ENCODE data around the gene HDAC7.

The HDAC7 gene

GRCh38 chr12:47855502-47855901 is 35.8 kb upstream of the HDAC7 start:
- no peak for TF ChIP-seq MAX (IDR thresholded peaks at IDR 0.05)
- no peak for TF ChIP-seq USF1 (IDR thresholded peaks at IDR 0.05)
- no peak for TF ChIP-seq FOXM1 (IDR thresholded peaks at IDR 0.05; ENCODE audit: borderline replicate concordance, low read depth)
- no peak for TF ChIP-seq CREB1 (IDR thresholded peaks at IDR 0.05; ENCODE audit: low read depth)
- no peak for TF ChIP-seq EP300 (IDR thresholded peaks at IDR 0.05; ENCODE audit: borderline replicate concordance)
- TF ChIP-seq CEBPB (IDR thresholded peaks at IDR 0.05) = no peak
- no peak for TF ChIP-seq RAD21 (IDR thresholded peaks at IDR 0.05; ENCODE audit: low read depth)

GRCh38 chr12:47854531-47854930 is 34.8 kb upstream of the HDAC7 start:
- no peak for TF ChIP-seq NFIC (IDR thresholded peaks at IDR 0.05)
- no peak for TF ChIP-seq TEAD4 (IDR thresholded peaks at IDR 0.05)
- TF ChIP-seq REST (IDR thresholded peaks at IDR 0.05; ENCODE audit: low read depth) = no peak
- TF ChIP-seq USF1 (IDR thresholded peaks at IDR 0.05) = no peak
- TF ChIP-seq ZBTB7A (IDR thresholded peaks at IDR 0.05; ENCODE audit: low read depth) = no peak
- TF ChIP-seq CEBPB (IDR thresholded peaks at IDR 0.05) = no peak
- no peak for TF ChIP-seq TAF1 (IDR thresholded peaks at IDR 0.05; ENCODE audit: low read depth)
- no peak for TF ChIP-seq CREB1 (IDR thresholded peaks at IDR 0.05; ENCODE audit: low read depth)
- no peak for TF ChIP-seq RAD21 (IDR thresholded peaks at IDR 0.05; ENCODE audit: low read depth)
- TF ChIP-seq YY1 (IDR thresholded peaks at IDR 0.05; ENCODE audit: low read depth) = no peak
- TF ChIP-seq EP300 (IDR thresholded peaks at IDR 0.05; ENCODE audit: borderline replicate concordance) = no peak
- no peak for TF ChIP-seq TCF12 (IDR thresholded peaks at IDR 0.05; ENCODE audit: low read depth)
- no peak for TF ChIP-seq EGR1 (IDR thresholded peaks at IDR 0.05)
- TF ChIP-seq MAX (IDR thresholded peaks at IDR 0.05) = no peak
- TF ChIP-seq FOXM1 (IDR thresholded peaks at IDR 0.05; ENCODE audit: borderline replicate concordance, low read depth) = no peak

- no peak for TF ChIP-seq MAX (IDR thresholded peaks at IDR 0.05)
- TF ChIP-seq TAF1 (IDR thresholded peaks at IDR 0.05; ENCODE audit: low read depth) = no peak
- TF ChIP-seq EGR1 (IDR thresholded peaks at IDR 0.05) = no peak
- no peak for TF ChIP-seq FOXM1 (IDR thresholded peaks at IDR 0.05; ENCODE audit: borderline replicate concordance, low read depth)
- TF ChIP-seq CREB1 (IDR thresholded peaks at IDR 0.05; ENCODE audit: low read depth) = no peak
- no peak for TF ChIP-seq USF1 (IDR thresholded peaks at IDR 0.05)
- no peak for TF ChIP-seq CEBPB (IDR thresholded peaks at IDR 0.05)
- TF ChIP-seq EP300 (IDR thresholded peaks at IDR 0.05; ENCODE audit: borderline replicate concordance) = no peak
- TF ChIP-seq REST (IDR thresholded peaks at IDR 0.05; ENCODE audit: low read depth) = no peak
- TF ChIP-seq TEAD4 (IDR thresholded peaks at IDR 0.05) = no peak
- TF ChIP-seq TCF12 (IDR thresholded peaks at IDR 0.05; ENCODE audit: low read depth) = no peak
- no peak for TF ChIP-seq RAD21 (IDR thresholded peaks at IDR 0.05; ENCODE audit: low read depth)
- TF ChIP-seq ZBTB7A (IDR thresholded peaks at IDR 0.05; ENCODE audit: low read depth) = no peak
- TF ChIP-seq YY1 (IDR thresholded peaks at IDR 0.05; ENCODE audit: low read depth) = no peak
- no peak for TF ChIP-seq NFIC (IDR thresholded peaks at IDR 0.05)
Measured at GRCh38 chr12:47852096-47852571, 32.4 kb upstream of the HDAC7 start.

GRCh38 chr12:47851303-47851952 is 31.7 kb upstream of the HDAC7 start:
- no peak for TF ChIP-seq YY1 (IDR thresholded peaks at IDR 0.05; ENCODE audit: low read depth)
- no peak for TF ChIP-seq TCF12 (IDR thresholded peaks at IDR 0.05; ENCODE audit: low read depth)
- no peak for TF ChIP-seq REST (IDR thresholded peaks at IDR 0.05; ENCODE audit: low read depth)
- no peak for TF ChIP-seq RAD21 (IDR thresholded peaks at IDR 0.05; ENCODE audit: low read depth)
- TF ChIP-seq CREB1 (IDR thresholded peaks at IDR 0.05; ENCODE audit: low read depth) = no peak
- no peak for TF ChIP-seq EGR1 (IDR thresholded peaks at IDR 0.05)
- TF ChIP-seq FOXM1 (IDR thresholded peaks at IDR 0.05; ENCODE audit: borderline replicate concordance, low read depth) = no peak
- TF ChIP-seq NFIC (IDR thresholded peaks at IDR 0.05) = no peak
- TF ChIP-seq ZBTB7A (IDR thresholded peaks at IDR 0.05; ENCODE audit: low read depth) = no peak
